AG04450 (cell line): ENCODE results near the gene CARS2. TPM values are rescaled to one million over a fixed set of nuclear protein-coding genes. Genes with fewer than 3 reads are reported as not detected.

Experiments used
- CTCF ChIA-PET: fragments of 300-600, 350-600 bp; formaldehyde crosslinking; extraction: SDS; loops from one replicate; lab custom pipeline; 2022; ENCODE audit warnings: antibody characterized with exemption, inconsistent platforms; lab: Charles Lee
- POLR2A ChIA-PET: fragments of 350-600 bp; formaldehyde crosslinking; extraction: SDS; loops from one replicate; lab custom pipeline; 2021; ENCODE audit warnings: antibody characterized with exemption, inconsistent platforms; lab: Yijun Ruan, JAX
- DNase-seq: peaks from one replicate; pipeline ENCODE4 v3.0.0-alpha.2; 2011; ENCODE audit warnings: low read depth, low spot score
- H3K27ac ChIP-seq: one replicate; pipeline ENCODE4 v1.5.1; 2012; ENCODE audit warnings: low read depth, low read length, control low read depth
- H3K27me3 ChIP-seq: one replicate; pipeline ENCODE4 v1.6.0; 2012; ENCODE audit warnings: low read length; ENCODE audit not compliant: control insufficient read depth, insufficient read depth
- H3K4me3 ChIP-seq: 2 replicates; pipeline ENCODE4 v1.5.1; 2011; ENCODE audit warnings: mild to moderate bottlenecking, low read depth, low read length, control low read depth
- H3K9me3 ChIP-seq: 2 replicates; pipeline ENCODE4 v1.5.1; 2012; ENCODE audit warnings: low read length; ENCODE audit not compliant: control insufficient read depth, insufficient read depth
- CTCF ChIP-seq: IDR thresholded peaks from 2 replicates; pipeline ENCODE4 v1.5.1; 2011; ENCODE audit warnings: low read depth, low read length, control low read depth, inconsistent platforms
- polyA plus RNA-seq: library from polyadenylated mRNA; depleted of rRNA; stranded (reverse); fragments of >200 nt; gene quantifications from 2 replicates; pipeline ENCODE4 v1.2.3, GENCODE V29; 2011

Gene CARS2
- polyA plus RNA-seq, 1 experiment = 51.5 TPM

DNA sequence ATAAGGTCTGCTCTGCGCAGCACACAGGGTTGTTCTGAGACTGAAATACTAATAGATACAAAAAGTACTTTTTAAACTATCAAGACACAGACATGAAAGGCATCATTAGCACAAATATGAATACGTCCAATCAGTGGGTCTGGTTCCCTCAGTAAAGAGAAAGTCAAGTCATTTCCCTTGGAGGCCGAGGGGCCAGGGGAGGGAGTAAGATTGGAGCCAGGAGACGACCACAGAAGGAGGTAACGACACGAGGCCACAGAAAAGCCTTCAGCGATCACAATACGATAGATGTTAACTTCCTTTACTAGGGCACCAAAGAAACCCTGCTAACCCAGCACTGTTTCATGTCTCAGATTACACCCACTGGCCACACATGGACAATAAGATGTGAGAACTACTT is 5.3 kb downstream of the CARS2 start:
- Histone ChIP-seq H3K27me3 (no peaks in the 10 kb centered on the region), H3K27ac (no peak overlapping the region), H3K9me3 (no peaks in the 10 kb centered on the region; the same call in 1 of the 2 replicates), H3K4me3 (no peak overlapping the region)
- no peak for DNase-seq
- POLR2A ChIA-PET = no interaction called here
- CTCF ChIA-PET = no interaction called here
- TF ChIP-seq CTCF = no peak

- Histone ChIP-seq H3K4me3 (no peak overlapping the region), H3K27me3 (no peaks in the 10 kb centered on the region), H3K9me3 (no peaks in the 10 kb centered on the region), H3K27ac (no peak overlapping the region)
- ChIA-PET POLR2A (no interaction called here), CTCF (no interaction called here)
- no peak for TF ChIP-seq CTCF
- DNase-seq = no peak
Measured at GRCh38 chr13:110700186-110700585, 5.7 kb downstream of the CARS2 start.

DNA sequence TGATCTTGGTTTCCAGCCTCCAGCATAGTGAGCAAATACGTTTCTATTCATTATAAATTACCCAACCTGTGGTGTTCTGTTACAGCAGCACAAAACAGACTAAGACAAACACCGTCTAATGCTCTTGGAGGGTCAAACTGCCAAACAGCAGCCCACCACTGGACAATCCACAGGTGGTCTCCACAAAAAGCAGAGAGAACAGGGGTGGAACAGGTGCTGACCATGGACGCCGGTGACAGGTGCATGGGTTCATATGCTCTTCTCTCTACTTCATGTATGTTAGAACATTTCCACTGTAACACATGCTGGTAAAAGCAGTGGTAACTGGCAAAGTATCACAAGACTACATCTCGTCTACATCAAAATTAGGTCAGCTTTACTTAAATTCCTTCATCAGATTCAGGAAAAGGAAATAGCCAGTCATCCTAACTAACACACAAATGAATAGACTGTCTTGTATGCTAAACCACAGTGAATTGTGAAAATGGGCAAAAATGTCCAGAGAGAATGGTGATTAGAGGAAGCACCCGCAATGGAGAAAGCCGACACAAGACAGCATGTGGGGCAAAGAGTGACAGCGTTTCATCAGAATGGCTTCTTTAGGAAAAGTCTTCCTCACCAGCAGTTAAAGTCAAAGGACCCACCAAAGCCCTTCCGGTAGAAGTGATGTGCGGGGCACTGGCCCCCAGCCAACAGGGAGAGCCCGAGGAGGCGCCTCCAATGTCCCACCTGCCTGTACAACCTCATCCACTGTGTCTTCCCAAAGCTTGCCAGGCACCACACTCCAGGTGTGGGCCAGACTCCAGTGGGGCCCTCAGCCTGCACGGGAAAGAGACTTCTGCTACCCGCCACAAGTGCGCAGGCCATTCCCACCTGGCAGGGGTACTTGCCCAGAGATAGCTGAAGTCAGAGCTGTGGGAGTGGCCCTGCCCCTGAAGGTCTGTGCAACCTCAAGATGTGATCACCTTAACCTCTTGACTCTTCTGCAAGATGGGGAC is 6.5 kb downstream of the CARS2 start:
- CTCF ChIA-PET = no interaction called here
- Histone ChIP-seq H3K27me3 (no peaks in the 10 kb centered on the region), H3K9me3 (no peaks in the 10 kb centered on the region), H3K4me3 (no peak overlapping the region), H3K27ac (no peak overlapping the region)
- POLR2A ChIA-PET = no interaction called here
- no peak for DNase-seq
- TF ChIP-seq CTCF = no peak

DNA sequence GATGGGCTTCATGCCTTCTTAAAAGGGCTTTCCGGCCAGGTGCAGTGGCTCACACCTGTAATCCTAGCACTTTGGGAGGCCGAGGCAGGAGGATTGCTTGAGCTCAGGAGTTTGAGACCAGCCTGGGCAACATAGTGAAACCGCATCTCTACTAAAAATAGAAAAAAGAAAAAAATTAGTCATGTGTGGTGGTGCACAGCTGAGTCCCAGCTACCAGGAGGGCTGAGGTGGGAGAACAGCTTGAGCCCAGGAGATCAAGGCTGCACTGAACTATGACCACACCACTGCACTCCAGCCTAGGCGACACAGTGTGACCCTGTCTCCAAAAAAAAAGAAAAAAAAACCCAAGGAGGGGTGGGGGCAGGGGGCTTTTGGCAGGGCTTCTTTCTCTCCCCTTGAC is 7.2 kb downstream of the CARS2 start:
- CTCF ChIA-PET = no interaction called here
- H3K9me3 ChIP-seq = no peaks in the 10 kb centered on the region
- no peak overlapping the region for H3K27ac ChIP-seq
- no peak overlapping the region for H3K4me3 ChIP-seq
- DNase-seq = no peak
- POLR2A ChIA-PET = no interaction called here
- TF ChIP-seq CTCF = no peak
- H3K27me3 ChIP-seq = no peaks in the 10 kb centered on the region

- ChIA-PET POLR2A (no interaction called here), CTCF (no interaction called here)
- Histone ChIP-seq H3K9me3 (no peaks in the 10 kb centered on the region), H3K27me3 (no peaks in the 10 kb centered on the region), H3K4me3 (no peak overlapping the region), H3K27ac (no peak overlapping the region)
- no peak for DNase-seq
- TF ChIP-seq CTCF = no peak
Measured at GRCh38 chr13:110697842-110698241, 8.1 kb downstream of the CARS2 start.
